NCI-H524 treated with DMSO at 0.1 percent for 48 hours (cell line): ENCODE measurements around the gene KRT20.
"Not testable (repeated sequence)": the region's sequence is repeated elsewhere in the genome, so short reads cannot be mapped to it uniquely, and the experiment has no call there.

Experiments used
- DNase-seq: peaks from one replicate; lab custom pipeline; 2025; lab: John Stamatoyannopoulos, UW

KRT20 gene

DNA sequence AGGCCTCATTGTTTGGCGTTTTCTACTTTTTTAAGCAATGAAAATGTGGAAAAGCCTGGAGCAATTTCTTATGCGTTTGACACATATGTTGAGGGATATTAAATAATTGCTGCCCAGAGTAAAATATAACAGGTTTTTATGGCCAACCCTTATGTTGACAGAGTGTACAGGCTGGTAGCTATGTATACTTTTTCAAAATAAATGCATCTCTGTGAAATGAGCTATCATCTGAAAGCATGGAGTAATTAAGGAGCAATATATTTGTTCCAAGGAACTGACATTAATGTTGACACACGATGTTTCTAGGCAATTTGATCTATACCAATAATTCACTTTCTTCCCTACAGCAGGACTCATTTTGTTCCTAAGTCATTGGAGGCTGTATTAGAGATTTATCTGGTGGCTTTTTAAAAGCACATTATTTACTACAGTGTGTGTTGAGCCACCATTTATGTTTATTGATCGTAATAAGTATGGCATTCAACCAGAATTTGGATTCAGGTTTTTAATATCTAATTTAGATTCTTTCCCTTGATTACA lies 11.9 kb upstream of the KRT20 start:
- no peak for DNase-seq

DNA sequence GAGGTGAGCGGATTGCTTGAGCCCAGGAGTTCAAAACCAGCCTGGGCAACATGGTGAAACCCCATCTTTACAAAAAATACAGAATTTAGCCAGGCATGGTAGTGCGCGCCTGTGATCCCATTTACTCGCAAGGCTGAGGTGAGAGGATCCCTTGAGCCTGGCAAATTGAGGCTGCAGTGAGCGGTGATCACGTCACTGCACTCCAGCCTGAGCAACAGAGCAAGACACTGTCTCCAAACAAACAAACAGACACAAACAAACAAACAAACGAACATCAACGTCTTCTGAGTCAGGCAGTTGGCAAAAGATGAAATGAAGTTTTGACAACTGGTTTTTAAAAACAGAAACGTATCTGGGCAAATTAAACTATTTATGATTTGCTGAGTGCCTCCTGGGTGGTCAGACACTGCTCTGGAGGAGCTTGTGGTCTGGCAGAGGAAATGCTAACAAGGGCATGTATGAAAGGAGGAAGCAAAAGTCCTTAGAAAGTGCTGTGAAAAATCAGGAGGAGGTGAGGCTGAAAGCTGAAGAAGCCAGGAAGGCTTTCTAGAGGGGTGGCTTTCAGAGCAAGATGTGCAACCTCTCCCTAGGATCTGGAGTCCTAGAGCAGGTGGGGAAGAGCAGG lies 10.2 kb upstream of the KRT20 start:
- DNase-seq, result no peak

DNA sequence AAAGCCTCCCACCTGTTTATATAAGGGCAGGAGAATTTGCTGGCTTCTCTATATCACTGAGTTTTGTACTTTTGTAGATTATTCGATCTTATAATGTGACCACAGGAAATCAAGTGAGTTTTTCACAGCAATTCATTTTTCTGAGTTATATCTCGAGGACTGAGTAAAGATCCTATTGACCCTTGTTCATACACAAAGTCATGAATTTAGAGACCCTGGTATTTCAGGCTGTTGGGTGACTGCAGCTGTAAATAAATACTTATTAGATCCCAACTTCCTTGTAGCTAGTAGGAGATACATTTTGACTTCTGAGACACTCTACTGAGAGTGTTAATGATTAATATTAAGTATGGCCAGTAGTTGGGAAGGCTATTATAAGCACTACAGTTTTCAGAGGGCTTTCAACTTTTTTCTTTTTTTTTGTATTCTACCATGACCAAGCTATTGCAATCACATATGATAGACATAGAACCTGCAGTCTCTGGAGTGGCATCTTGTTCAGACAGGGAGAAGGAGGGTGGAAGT lies 3.2 kb upstream of the KRT20 start:
- DNase-seq, result no peak

DNA sequence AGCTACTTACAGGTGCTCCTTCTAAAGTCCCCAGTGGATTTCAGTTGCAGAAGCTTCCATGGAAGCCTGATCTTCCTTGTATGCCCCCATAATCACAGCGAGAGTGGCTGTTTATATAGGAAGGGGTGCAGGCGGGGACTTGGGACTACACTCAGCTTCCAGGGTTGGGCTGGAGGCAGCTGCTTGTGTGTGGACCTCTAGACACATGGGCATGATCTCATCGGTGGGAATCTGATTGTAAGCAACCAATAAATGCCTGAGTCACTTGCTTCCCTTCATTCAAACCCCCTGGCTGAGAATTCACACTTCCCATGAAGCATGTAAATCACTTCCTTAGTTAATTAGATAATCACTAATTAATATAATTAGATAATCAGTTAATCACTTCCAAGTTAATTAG lies 1.0 kb upstream of the KRT20 start:
- no peak for DNase-seq

DNA sequence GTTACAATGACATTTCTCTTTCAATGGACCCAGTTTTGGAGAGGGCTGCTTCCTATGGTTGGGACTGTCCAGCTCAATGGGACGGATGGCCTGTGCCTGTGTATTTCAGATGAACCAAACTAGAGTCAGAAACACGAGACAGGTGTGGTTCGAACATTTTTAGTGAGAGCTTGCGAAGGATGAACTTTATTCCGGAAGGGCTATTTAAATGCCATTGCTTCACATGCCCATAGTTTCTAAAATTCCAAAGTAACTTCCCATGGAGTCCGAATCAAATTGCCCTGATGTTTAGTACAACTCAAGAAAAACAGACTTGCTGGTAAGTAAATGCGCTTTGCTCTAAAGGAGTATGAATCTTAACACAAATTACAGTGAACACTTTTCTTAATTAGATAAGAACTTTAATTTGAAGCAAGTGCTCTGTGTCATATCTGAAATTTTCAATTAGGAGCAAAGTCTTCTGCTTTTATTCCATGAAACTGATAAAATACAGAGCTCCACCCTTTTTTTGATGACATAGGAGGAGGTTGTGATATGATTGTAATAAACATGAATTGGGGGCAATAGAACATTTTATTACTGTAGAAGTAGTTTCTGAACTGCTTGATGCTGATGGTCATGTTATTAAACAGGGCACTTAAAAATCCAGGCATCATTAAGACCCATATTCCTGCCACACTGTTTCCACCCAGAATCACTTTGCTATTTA lies 1.3 kb downstream of the KRT20 start:
- DNase-seq, result no peak

DNA sequence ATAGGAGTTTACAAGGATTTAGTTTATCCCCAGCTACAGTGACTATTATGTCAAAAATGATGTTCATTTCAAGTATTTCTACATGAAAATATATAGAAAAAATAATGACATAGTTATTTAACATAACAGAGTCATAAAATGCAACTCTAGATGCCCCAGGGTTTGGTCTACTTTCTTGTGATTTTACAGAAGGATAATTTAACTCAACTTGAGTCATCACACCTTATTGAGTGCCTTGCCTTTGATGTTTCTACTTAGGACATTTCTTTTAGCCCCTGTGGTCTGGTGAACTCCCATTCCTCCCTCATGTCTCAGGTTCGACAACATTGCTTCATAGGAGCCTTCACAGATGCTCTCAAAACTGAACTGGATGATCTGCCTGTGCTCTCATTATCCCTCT lies 2.0 kb downstream of the KRT20 start:
- no peak for DNase-seq

DNA sequence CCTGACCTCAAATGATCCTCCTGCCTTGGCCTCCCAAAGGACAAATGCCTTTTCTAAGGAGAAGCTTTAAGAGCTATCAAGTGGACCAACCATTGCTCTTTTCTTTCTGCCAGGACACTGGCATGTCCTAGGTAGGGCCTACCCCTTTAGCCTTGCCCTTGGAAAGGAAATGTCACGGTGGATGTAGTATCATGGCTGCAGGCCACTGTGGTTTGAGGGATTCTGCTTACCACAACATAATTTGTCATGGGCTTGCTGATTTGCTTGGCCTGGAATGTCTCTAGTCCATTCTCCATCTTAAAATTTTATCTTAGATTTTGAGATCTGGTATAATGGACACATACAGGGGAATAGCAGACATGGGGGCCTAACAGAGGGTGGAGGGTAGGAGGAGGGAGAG lies 6.0 kb downstream of the KRT20 start:
- DNase-seq, result no peak

DNA sequence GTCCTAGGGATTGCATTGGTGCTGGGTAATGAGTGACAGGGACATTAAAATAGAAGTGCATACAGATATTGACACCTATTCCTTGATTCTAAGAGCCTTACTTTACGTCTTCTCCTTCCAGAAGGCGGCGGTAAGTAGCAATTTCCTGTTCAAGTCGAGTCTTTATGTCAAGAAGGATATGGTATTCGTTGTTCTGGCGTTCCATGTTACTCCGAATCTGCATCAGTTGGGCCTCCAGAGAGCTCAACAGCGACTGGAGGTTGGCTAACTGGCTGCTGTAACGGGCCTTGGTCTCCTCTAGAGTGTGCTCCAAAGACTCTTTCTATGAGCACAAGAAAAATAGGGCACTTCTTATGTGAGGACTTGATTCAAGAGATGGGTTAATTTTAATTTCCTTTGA lies 7.0 kb downstream of the KRT20 start:
- no peak for DNase-seq

DNA sequence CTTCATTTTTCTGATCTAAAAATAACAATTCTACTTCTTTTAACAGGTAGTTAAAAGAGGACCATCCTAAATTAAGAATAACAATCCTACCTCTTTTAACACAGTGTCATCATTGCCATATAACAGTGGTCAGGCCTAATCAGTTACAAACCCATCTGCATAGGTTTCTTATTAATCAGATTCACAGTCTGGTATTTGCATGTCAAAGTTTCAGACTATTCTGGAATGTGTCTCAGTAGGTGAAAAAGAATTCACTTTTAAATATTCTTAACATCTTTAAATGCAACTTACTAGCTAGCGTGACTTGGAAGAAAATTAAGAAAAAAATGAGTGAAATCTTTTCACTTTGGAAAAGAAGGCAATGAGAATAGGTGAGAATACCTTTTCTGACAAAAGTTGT lies 11.2 kb downstream of the KRT20 start:
- DNase-seq, result no peak

DNA sequence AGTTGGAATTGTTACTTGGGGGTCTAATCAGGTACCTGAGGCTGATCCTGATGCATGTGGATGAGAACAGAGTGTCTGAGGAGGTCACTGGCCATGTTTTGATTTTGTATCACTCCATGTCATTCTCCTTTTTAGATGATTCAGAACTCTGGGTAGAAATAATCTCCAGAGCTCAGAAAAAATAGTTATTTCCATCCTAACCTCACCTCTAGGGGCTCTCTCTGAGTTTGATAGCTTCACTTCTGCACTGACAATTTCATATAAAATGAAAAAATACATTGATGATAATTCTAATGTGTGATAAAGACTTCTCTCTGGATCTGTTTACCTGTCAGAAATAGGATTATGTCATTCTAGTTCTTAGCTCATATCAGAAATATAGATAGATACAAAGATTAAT lies 11.8 kb downstream of the KRT20 start:
- no peak for DNase-seq

DNA sequence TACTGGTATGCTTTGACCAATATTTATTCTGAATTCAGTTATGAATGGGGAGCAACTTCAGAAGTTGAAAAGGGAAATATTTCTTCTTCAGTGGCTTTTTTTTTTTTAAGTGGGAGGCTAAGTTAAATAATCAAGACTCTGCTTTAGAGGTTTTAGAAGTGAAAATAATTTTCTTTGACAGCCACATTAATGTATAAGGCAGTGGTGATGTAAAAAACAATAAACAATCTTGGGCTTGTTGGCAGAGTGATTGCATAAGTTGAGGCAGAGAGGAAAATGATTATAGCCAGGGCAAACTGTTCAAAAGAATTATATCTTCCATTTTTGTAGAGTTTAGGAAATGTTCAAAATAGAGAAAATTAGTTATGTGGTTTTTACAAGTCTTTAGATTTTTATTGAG lies 12.6 kb downstream of the KRT20 start:
- DNase-seq, result no peak

DNA sequence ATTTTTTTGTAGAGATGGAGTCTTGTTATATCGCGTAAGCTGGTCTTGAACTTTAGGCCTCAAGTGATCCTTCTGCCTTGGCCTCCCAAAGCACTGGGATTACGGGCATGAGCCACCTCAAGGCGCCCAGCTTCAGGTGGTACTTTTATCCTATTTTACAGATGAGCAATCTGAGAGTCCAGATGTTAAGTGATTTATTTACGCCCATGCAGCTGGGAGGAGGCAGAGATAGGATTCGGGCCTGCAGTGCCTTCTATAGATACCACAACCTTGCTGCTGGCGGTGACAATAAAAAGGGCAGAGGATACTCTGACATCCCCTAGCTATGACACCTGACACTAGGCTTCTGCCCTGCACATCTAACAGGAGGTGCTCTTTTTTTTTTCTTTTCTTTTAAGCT lies 13.7 kb downstream of the KRT20 start:
- no peak for DNase-seq

DNA sequence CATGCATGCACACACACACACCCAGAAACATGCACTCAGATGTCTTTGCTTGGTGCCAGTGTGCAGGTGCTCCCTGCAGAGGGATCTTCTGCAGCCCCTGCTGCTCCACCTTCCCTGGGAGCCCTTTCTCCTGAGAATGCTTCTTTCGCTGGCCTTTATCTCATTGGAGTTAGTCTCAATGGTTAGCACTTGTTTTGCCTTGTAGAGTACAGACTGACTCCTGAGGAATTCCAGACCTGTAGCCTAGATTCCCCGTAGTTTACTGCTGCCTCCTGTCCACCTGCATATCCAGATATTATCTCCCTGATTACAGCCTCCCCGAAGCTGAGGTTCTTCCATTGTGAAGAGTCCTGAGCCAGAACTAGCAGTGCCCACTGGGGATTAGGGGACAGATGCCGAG lies 14.9 kb downstream of the KRT20 start:
- DNase-seq, result no peak

DNA sequence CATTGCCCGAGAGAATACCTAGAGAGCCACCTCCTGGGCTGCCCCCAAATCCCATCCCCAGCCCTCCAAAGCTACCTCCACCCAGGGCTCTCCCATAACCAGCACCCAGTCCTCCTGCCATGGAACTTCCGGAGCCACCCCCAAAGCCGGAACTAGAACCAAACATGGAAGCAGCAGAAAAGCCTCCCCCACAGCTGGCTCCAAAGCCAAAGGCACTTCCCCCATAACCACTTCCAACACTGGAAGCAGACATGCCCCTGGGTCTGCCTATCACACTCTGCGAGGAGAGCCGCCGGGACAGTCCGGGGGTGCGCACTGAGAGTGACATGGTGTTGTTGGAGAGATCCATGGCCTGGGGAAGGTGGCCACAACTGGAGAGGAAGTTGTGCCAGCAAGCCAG lies 18.2 kb downstream of the KRT20 start, which contains the start of gene KRT12:
Gene KRT12, minus strand, starts transcription at position 386 of the 400 bp plus-strand sequence. Its CDS starts 37 bp downstream, at position 349.
- DNase-seq, result no peak

DNA sequence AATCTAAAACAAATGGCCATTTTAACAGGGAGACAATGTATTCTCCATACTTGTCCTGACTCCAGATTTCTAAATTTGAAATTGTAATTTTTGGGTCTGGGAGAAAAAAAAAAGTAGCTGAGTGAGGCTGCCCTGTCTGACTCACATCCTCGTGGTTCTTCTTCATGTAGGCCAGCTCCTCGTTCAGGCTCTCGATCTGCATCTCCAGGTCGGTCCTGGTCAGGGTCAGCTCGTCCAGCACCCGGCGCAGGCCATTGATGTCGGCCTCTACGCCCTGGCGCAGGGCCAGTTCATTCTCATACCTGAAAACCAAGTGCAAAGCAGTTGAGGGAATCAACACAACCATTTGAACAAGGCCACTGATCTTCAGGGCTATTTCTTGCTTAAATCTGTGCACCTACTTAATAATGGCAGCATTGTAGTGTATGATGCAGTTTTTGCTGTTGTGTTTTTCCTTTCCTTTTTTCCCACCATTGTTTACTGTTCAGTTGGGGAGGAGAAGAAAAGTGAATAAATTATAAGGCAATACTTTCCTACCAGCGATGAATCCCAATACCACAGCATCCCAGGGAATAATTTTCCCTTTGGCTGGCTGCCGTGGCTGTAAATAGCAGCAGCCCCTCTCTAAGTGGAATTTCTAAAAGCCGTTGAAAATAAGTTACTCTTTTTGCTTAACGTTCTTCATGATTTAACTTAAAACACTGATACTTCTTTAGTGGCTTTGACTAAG lies 20.2 kb downstream of the KRT20 start:
- no peak for DNase-seq

DNA sequence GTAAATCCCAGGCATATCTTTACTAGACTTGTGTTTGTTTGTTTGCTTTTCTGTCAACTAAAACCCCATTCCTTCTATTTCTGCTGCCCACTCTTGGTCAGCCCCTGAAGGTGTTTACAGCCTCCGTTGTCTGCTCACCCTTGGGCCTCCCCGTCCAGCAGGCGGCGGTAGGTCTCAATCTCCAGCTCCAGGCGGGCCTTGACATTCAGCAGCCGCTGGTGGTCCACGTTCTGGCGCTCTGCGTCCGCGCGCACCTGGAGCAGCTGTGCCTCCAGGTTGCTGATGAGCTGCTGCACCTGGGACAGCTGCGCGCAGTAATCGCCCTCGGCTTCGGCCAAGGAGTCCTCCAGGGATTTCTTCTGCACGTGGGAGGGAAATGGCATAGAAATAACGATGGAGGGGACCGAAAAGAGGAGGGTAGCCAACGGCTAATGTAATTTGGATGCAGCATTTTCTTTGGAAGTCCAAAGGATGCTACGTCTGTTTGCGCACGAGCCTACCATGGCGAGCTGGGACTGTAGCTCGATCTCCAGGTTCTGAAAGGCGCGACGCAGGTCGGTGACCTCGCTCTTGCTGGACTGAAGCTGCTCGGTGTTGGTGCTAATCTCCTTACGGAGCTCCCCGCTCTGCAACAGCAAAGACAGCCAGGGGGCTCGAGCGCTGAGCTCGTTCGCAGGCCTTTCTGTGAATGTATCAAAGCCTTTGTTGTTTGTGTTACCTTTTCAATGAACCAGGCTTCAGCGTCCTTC lies 21.9 kb downstream of the KRT20 start:
- DNase-seq, result no peak

DNA sequence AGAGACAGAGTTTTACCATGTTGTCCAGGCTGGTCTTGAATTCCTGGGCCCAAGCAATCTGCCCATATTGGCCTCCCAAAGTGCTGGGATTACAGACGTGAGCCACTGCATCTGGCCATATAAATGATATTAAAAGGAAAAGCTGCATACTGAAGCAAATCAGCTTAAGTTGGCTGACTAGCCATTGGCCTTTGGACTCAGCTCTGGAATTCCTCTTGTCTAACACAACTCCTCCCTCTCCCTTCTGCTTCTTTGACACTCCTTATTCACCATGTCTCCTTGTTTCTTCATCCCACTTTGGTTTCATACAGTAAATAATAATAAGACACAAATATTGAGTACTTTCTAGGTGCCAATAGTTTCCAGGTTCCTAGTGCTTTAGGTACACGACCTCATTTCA lies 25.5 kb downstream of the KRT20 start:
- DNase-seq, result no peak

DNA sequence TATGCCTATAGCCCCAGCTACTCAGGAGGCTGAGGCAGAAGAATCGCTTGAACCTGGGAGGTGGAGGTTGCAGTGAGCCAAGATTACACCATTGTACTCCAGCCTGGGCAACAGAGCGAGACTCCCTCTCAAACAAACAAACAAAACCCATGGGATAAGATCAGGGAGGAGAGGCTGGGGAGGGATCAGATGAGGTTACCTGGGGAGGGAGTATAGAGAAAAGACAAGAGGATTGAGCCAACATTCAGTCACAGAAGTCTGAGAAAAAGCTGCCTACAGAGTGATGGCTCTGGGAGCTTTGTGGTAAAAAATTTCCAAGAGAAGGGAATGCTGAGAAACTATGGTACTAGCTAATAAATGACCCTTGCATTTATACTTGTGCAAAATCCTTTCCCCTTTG lies 26.4 kb downstream of the KRT20 start:
- DNase-seq, result not testable (repeated sequence)

DNA sequence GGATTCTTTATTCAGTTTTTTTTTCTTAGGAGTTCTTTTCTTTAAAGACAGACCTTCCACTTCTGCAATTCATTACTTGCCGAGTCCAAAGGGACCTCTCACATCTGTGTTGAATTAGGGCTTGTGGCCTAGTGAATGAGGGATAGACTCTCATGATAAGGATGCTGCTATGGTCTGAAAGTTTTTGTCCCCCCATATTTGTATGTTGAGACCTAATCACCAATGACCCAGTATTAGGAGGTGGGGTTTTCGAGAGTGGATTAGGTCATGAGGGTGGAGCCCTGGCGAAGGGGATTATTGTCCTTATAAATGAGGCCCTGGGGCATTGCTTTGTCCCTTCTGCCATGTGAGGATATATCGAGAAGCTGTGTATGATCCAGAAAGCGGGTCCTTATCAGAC lies 27.5 kb downstream of the KRT20 start:
- no peak for DNase-seq

DNA sequence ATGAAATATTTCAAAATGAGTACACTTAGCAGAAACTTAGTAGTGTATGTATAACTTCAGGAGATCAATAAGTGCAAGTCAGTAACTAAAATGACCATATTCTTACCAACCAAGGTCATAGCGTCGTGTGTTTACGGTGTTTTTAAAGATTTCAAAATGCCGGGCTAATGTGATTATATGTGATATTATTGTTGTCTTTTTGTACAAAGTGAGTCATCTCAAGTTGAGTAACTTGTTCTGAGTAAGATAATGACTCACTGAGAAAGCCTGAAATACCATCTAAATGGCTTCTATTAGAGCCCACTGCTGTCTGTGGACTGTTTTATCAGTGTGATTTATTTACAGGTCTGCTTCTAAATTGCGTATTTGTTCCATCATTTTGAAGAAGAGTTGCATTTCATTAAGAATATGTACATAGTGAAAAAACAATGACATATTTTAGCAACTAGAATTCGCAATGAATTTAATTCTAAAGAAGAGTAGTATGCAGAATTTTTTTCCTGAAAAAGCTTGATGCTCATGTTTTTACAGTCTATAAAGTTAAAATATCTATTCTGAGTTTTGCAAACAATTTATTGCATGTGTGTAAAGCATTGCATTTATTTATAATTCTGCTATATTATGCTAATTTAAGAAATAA lies 30.7 kb downstream of the KRT20 start:
- DNase-seq, result no peak

DNA sequence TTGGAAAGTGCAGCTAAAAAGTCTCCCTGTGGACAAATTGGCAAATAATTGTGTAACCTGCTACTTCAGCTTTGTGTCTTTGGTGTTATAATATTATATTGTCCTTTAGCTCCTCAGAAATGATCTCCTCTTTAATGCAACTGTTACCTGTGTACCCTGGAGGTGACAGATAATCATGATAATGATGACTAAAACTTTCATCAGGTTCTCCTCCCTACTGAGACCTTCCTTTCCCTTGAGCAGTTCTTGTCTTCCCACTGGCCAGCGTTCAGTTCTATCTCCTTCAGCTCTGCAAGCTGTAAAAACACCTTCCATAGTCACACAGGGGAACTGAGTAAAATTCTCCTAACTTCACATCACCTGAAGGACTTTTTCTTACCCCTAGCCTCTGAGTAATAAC lies 32.7 kb downstream of the KRT20 start:
- no peak for DNase-seq
